Trophoblast cell (in vitro differentiated cells and primary cell): ENCODE measurements around the gene BLOC1S3.

Source experiments
- DNase-seq, 2 donors: peaks; one replicate each; pipeline ENCODE4 v3.0.0-alpha.2; 2016
- H2AFZ ChIP-seq: 2 replicates; pipeline ENCODE4 v1.6.1; 2013; ENCODE audit warnings: low read length, moderate library complexity, mild to moderate bottlenecking; ENCODE audit not compliant: insufficient read depth, poor library complexity
- H2AK5ac ChIP-seq: 2 replicates; pipeline ENCODE4 v1.6.1; 2013; ENCODE audit warnings: mild to moderate bottlenecking, low read length
- H2BK120ac ChIP-seq: 2 replicates; pipeline ENCODE4 v1.6.1; 2013; ENCODE audit warnings: low read length, mild to moderate bottlenecking, moderate library complexity; ENCODE audit not compliant: insufficient read depth, poor library complexity
- H2BK12ac ChIP-seq: 2 replicates; pipeline ENCODE4 v1.6.1; 2013; ENCODE audit warnings: mild to moderate bottlenecking, low read length, moderate library complexity
- H2BK5ac ChIP-seq: 2 replicates; pipeline ENCODE4 v1.6.1; 2013; ENCODE audit warnings: low read length, low read depth, moderate library complexity, mild to moderate bottlenecking; ENCODE audit not compliant: poor library complexity
- H3K14ac ChIP-seq: 2 replicates; pipeline ENCODE4 v1.6.1; 2013; ENCODE audit warnings: mild to moderate bottlenecking, low read length
- H3K18ac ChIP-seq: 2 replicates; pipeline ENCODE4 v1.6.1; 2013; ENCODE audit warnings: mild to moderate bottlenecking, low read length
- H3K23ac ChIP-seq: 2 replicates; pipeline ENCODE4 v1.6.1; 2013; ENCODE audit warnings: low read length
- H3K27ac ChIP-seq: 2 replicates; pipeline ENCODE4 v1.5.1; 2013; ENCODE audit warnings: low read depth, mild to moderate bottlenecking, inconsistent platforms, low read length, moderate library complexity
- H3K27me3 ChIP-seq: 2 replicates; pipeline ENCODE4 v1.6.1; 2013; ENCODE audit warnings: inconsistent platforms, mild to moderate bottlenecking, low read length, moderate library complexity; ENCODE audit not compliant: insufficient read depth
- H3K36me3 ChIP-seq, 2 experiments: 1 replicate in 1 of 2; 2 replicates in 1 of 2; pipeline ENCODE4 v1.6.1; 2013; ENCODE audit warnings: low read length in 2 of 2, mild to moderate bottlenecking in 2 of 2, moderate library complexity in 1 of 2; ENCODE audit not compliant: insufficient read depth in 2 of 2, control insufficient read depth in 1 of 2
- H3K4ac ChIP-seq: 2 replicates; pipeline ENCODE4 v1.6.1; 2013; ENCODE audit warnings: low read depth, mild to moderate bottlenecking, low read length, moderate library complexity
- H3K4me1 ChIP-seq, 2 experiments: 1 replicate in 1 of 2; 2 replicates in 1 of 2; pipeline ENCODE4 v1.6.1; 2013; ENCODE audit warnings: low read length in 2 of 2, mild to moderate bottlenecking in 2 of 2, moderate library complexity in 1 of 2; ENCODE audit not compliant: insufficient read depth in 2 of 2, control insufficient read depth in 1 of 2
- H3K4me2 ChIP-seq: 2 replicates; pipeline ENCODE4 v1.6.1; 2013; ENCODE audit warnings: inconsistent platforms, mild to moderate bottlenecking, low read length, moderate library complexity
- H3K4me3 ChIP-seq: 2 replicates; pipeline ENCODE4 v1.5.1; 2013; ENCODE audit warnings: mild to moderate bottlenecking, low read depth, low read length, inconsistent platforms
- H3K79me1 ChIP-seq: one replicate; pipeline ENCODE4 v1.6.1; 2013; ENCODE audit warnings: low read length
- H3K79me2 ChIP-seq: 2 replicates; pipeline ENCODE4 v1.6.1; 2013; ENCODE audit warnings: low read length, mild to moderate bottlenecking; ENCODE audit not compliant: control insufficient read depth, insufficient read depth, poor library complexity
- H3K9ac ChIP-seq: 2 replicates; pipeline ENCODE4 v1.6.1; 2013; ENCODE audit warnings: mild to moderate bottlenecking, low read length
- H3K9me3 ChIP-seq: 2 replicates; pipeline ENCODE4 v1.6.1; 2013; ENCODE audit warnings: low read depth, mild to moderate bottlenecking, control low read depth, inconsistent platforms, low read length; ENCODE audit not compliant: insufficient read depth
- H4K12ac ChIP-seq: 2 replicates; pipeline ENCODE4 v1.6.1; 2013; ENCODE audit warnings: low read depth, mild to moderate bottlenecking, low read length, moderate library complexity
- H4K8ac ChIP-seq: 2 replicates; pipeline ENCODE4 v1.6.1; 2013; ENCODE audit warnings: low read depth, mild to moderate bottlenecking, low read length, moderate library complexity
- H4K91ac ChIP-seq: one replicate; pipeline ENCODE4 v1.6.1; 2013; ENCODE audit warnings: low read depth, mild to moderate bottlenecking, low read length, moderate library complexity
- WGBS: extraction: QIAGEN DNeasy Blood & Tissue Kit; methylation state at CpG from one replicate; pipeline ENCODE4 v1.1.7; 2013; ENCODE audit warnings: missing lambda C conversion rate; ENCODE audit not compliant: insufficient read length, insufficient coverage; ENCODE audit errors: extremely low coverage; 5-methylcytosine and 5-hydroxymethylcytosine counted together

The BLOC1S3 gene

GRCh38 chr19:45138303-45138751 is 40.3 kb upstream of the BLOC1S3 start:
- Histone ChIP-seq H3K4me1 (peaks cover 4 to 5% of the 10 kb centered on the region in 2 experiments), H3K9me3 (no peaks in the 10 kb centered on the region), H3K27me3 (no peaks in the 10 kb centered on the region), H2AK5ac (no peak overlapping the region), H3K36me3 (peaks cover 25 to 26% of the 10 kb centered on the region in 2 experiments), H3K4me3 (no peak overlapping the region), H3K79me2 (no peaks in the 10 kb centered on the region), H3K14ac (no peak overlapping the region), H3K23ac (no peak overlapping the region), H2BK120ac (no peak overlapping the region), H2BK12ac (no peak overlapping the region), H3K79me1 (no peaks in the 10 kb centered on the region), H4K91ac (no peak overlapping the region), H2AFZ (no peak overlapping the region), H4K8ac (no peak overlapping the region), H3K18ac (peak overlapping the region; percentile 29), H3K4me2 (no peak overlapping the region), H2BK5ac (no peak overlapping the region), H3K27ac (no peak overlapping the region), H4K12ac (no peak overlapping the region), H3K9ac (no peak overlapping the region), H3K4ac (peak overlapping the region; percentile 15)
- DNase-seq: no peak
- no CpG with 5 or more reads among the region's 11 CpGs for WGBS

GRCh38 chr19:45139286-45140143 is 39.1 kb upstream of the BLOC1S3 start:
- Histone ChIP-seq H2BK120ac (no peak overlapping the region), H2BK5ac (no peak overlapping the region)
- WGBS: no CpG with 5 or more reads among the region's 24 CpGs

GRCh38 chr19:45140144-45140503 is 38.5 kb upstream of the BLOC1S3 start:
- WGBS: no CpG with 5 or more reads among the region's 8 CpGs
- Histone ChIP-seq H4K91ac (no peak overlapping the region), H3K9ac (no peak overlapping the region)

More at GRCh38 chr19:45139286-45140143, 39.1 kb upstream of the BLOC1S3 start:
- Histone ChIP-seq H3K27me3 (no peaks in the 10 kb centered on the region), H3K36me3 (peaks cover 28 to 30% of the 10 kb centered on the region in 2 experiments), H2AK5ac (no peak overlapping the region), H3K18ac (no peak overlapping the region), H4K91ac (no peak overlapping the region), H4K12ac (no peak overlapping the region), H3K9ac (no peak overlapping the region), H3K23ac (no peak overlapping the region), H3K79me2 (no peaks in the 10 kb centered on the region), H3K27ac (no peak overlapping the region), H2BK12ac (no peak overlapping the region), H2AFZ (no peak overlapping the region), H3K4ac (no peak overlapping the region), H3K79me1 (no peaks in the 10 kb centered on the region), H4K8ac (no peak overlapping the region), H3K4me2 (no peak overlapping the region), H3K4me1 (peaks cover 4 to 5% of the 10 kb centered on the region in 2 experiments), H3K4me3 (no peak overlapping the region), H3K14ac (no peak overlapping the region), H3K9me3 (no peaks in the 10 kb centered on the region)
- no peak for DNase-seq

GRCh38 chr19:45140533-45140932 is 38.1 kb upstream of the BLOC1S3 start:
- WGBS: no CpG with 5 or more reads among the region's 11 CpGs

More at GRCh38 chr19:45140144-45140503, 38.5 kb upstream of the BLOC1S3 start:
- no peak overlapping the region for H3K4ac ChIP-seq
- no peak overlapping the region for H3K4me2 ChIP-seq
- peaks cover 4 to 5% of the 10 kb centered on the region in 2 experiments for H3K4me1 ChIP-seq
- H2AK5ac ChIP-seq: no peak overlapping the region
- no peak overlapping the region for H3K18ac ChIP-seq
- H4K8ac ChIP-seq: no peak overlapping the region
- no peak overlapping the region for H2BK5ac ChIP-seq
- H3K36me3 ChIP-seq: peaks cover 34 to 36% of the 10 kb centered on the region in 2 experiments
- H3K4me3 ChIP-seq: no peak overlapping the region
- H3K27ac ChIP-seq: no peak overlapping the region
- H3K9me3 ChIP-seq: no peaks in the 10 kb centered on the region
- H3K14ac ChIP-seq: no peak overlapping the region
- no peak overlapping the region for H4K12ac ChIP-seq
- no peaks in the 10 kb centered on the region for H3K79me2 ChIP-seq
- H2BK120ac ChIP-seq: no peak overlapping the region
- no peaks in the 10 kb centered on the region for H3K27me3 ChIP-seq
- no peak overlapping the region for H2BK12ac ChIP-seq
- H2AFZ ChIP-seq: no peak overlapping the region
- no peak overlapping the region for H3K23ac ChIP-seq
- no peaks in the 10 kb centered on the region for H3K79me1 ChIP-seq
- no peak for DNase-seq

More at GRCh38 chr19:45140533-45140932, 38.1 kb upstream of the BLOC1S3 start:
- no peak overlapping the region for H3K4me3 ChIP-seq
- H3K79me2 ChIP-seq: no peaks in the 10 kb centered on the region
- H2AFZ ChIP-seq: no peak overlapping the region
- no peak overlapping the region for H2BK120ac ChIP-seq
- H4K12ac ChIP-seq: no peak overlapping the region
- H3K36me3 ChIP-seq: peaks cover 38 to 40% of the 10 kb centered on the region in 2 experiments
- DNase-seq: no peak
- no peak overlapping the region for H3K18ac ChIP-seq
- no peak overlapping the region for H3K14ac ChIP-seq
- H2BK5ac ChIP-seq: no peak overlapping the region
- H3K27me3 ChIP-seq: no peaks in the 10 kb centered on the region
- no peak overlapping the region for H4K8ac ChIP-seq
- no peak overlapping the region for H3K4me2 ChIP-seq
- no peaks in the 10 kb centered on the region for H3K79me1 ChIP-seq
- no peak overlapping the region for H4K91ac ChIP-seq
- H3K4me1 ChIP-seq: peaks cover 4 to 5% of the 10 kb centered on the region in 2 experiments
- no peak overlapping the region for H3K9ac ChIP-seq
- no peak overlapping the region for H2AK5ac ChIP-seq
- no peak overlapping the region for H3K4ac ChIP-seq
- H3K27ac ChIP-seq: no peak overlapping the region
- no peak overlapping the region for H3K23ac ChIP-seq
- H2BK12ac ChIP-seq: no peak overlapping the region
- no peaks in the 10 kb centered on the region for H3K9me3 ChIP-seq
